ENCODE data around the gene ACOX3.

ACOX3 gene

GRCh38 chr4:8465615-8466611 lies 25.4 kb upstream of the ACOX3 start:
- TF ChIP-seq CTCF (conservative IDR thresholded peaks at IDR 0.05; ENCODE audit: low read length) = no peak
- DNase-seq (ENCODE audit: low read depth) = no peak

GRCh38 chr4:8464381-8464780 lies 23.9 kb upstream of the ACOX3 start:
- no peak overlapping the region for H3K4me3 ChIP-seq (ENCODE audit: low read length)
- no peak for DNase-seq (ENCODE audit: low read depth)
- no peak for TF ChIP-seq CTCF (conservative IDR thresholded peaks at IDR 0.05; ENCODE audit: low read length)

More at GRCh38 chr4:8465615-8466611, 25.4 kb upstream of the ACOX3 start:
- H3K4me3 ChIP-seq (ENCODE audit: low read length) = no peak overlapping the region

GRCh38 chr4:8463811-8464210 lies 23.3 kb upstream of the ACOX3 start:
- DNase-seq (ENCODE audit: low read depth) = no peak
- H3K4me3 ChIP-seq (ENCODE audit: low read length) = no peak overlapping the region
- no peak for TF ChIP-seq CTCF (conservative IDR thresholded peaks at IDR 0.05; ENCODE audit: low read length)

- no peak overlapping the region for H3K4me3 ChIP-seq (ENCODE audit: low read length)
- no peak for DNase-seq (ENCODE audit: low read depth)
- no peak for TF ChIP-seq CTCF (conservative IDR thresholded peaks at IDR 0.05; ENCODE audit: low read length)
Observed at GRCh38 chr4:8461616-8462015, 21.1 kb upstream of the ACOX3 start.

GRCh38 chr4:8461086-8461485 lies 20.6 kb upstream of the ACOX3 start:
- DNase-seq (ENCODE audit: low read depth) = no peak
- no peak overlapping the region for H3K4me3 ChIP-seq (ENCODE audit: low read length)
- no peak for TF ChIP-seq CTCF (conservative IDR thresholded peaks at IDR 0.05; ENCODE audit: low read length)

GRCh38 chr4:8459867-8460445 lies 19.4 kb upstream of the ACOX3 start:
- DNase-seq (ENCODE audit: low read depth) = no peak
- no peak for TF ChIP-seq CTCF (conservative IDR thresholded peaks at IDR 0.05; ENCODE audit: low read length)
- H3K4me3 ChIP-seq (ENCODE audit: low read length) = no peak overlapping the region

Data from AG10803 (cell line).